Measurements from ENCODE around the gene RAB7B.

DNA sequence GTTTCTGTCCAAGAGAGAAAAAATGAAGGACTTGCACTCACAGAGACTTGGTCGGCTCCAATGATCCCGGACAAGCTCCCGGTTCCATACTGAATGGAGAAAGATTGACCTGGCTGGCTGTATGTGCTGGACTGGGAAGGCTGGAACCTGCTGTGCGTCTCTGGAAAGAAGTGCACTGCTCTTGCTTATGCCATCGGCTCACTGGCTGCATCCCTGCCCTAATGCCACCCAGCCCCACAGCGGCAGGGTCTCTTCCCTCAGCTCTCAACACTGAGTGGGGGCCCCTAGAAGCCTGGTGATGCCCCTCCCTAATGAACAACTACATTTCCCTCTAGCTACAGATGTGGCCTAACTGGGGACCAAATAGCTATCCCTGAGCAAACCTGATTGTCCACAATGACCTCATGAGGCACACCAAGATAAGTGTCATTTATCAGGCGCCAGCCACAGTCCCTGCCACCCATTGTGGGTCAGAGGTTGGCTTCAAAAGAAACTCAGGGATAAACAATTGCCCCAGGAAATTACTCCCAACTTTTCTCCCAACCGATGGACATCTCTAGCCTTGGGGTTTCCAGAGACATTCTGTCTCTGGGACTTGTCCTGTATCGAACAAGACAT lies 17.9 kb upstream of the RAB7B start:
- TF ChIP-seq GATA2 (IDR thresholded peaks at IDR 0.05; ENCODE audit: low read depth, low read length), result no peak
- TF ChIP-seq GATA3 (IDR thresholded peaks at IDR 0.05; ENCODE audit: low read depth, low read length), result no peak

All from SH-SY5Y (cell line).